GM12892 (cell line): Measurements from ENCODE around the gene SCAF8.

Experiments
- POLR2A ChIP-seq: IDR thresholded peaks from 2 replicates; pipeline ENCODE4 v1.6.1; 2011; ENCODE audit warnings: low read depth, low read length, control low read depth
- POLR2AphosphoS5 ChIP-seq: IDR thresholded peaks from 2 replicates; pipeline ENCODE4 v1.6.1; 2011; ENCODE audit warnings: low read depth, low read length, control low read depth
- TAF1 ChIP-seq: IDR thresholded peaks from 2 replicates; pipeline ENCODE4 v1.6.1; 2011; ENCODE audit warnings: low read depth, mild to moderate bottlenecking, control low read depth, low read length, borderline replicate concordance

DNA sequence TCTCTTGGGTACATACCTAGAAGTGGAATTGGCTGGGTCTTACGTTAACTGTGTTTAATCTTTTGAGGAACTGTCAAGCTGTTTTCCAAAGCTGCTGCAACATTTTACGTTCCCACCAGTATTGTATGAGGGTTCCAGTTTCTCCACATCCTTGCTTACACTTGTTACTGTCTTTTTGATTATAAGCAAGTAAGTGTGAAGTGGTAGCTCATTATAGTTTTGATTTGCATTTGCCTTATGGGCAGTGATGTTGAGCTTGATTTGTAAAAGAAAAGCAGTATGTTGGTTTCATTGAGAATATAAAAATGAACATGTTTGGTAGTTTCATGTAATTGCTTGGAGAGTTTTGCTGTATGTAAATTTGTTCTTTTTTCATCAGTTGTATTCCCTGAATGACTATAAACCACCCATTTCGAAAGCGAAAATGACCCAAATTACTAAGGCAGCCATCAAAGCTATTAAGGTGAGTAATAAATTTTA lies 40.4 kb downstream of the SCAF8 start:
- TF ChIP-seq POLR2A (no peak), POLR2AphosphoS5 (no peak), TAF1 (no peak)
